ENCODE measurements around the gene LPP. TPM values are rescaled to one million over a fixed set of nuclear protein-coding genes. Genes with fewer than 3 reads are reported as not detected.

The LPP gene
- total RNA-seq, 1 experiment from 2014 or later: 54.0 TPM

DNA sequence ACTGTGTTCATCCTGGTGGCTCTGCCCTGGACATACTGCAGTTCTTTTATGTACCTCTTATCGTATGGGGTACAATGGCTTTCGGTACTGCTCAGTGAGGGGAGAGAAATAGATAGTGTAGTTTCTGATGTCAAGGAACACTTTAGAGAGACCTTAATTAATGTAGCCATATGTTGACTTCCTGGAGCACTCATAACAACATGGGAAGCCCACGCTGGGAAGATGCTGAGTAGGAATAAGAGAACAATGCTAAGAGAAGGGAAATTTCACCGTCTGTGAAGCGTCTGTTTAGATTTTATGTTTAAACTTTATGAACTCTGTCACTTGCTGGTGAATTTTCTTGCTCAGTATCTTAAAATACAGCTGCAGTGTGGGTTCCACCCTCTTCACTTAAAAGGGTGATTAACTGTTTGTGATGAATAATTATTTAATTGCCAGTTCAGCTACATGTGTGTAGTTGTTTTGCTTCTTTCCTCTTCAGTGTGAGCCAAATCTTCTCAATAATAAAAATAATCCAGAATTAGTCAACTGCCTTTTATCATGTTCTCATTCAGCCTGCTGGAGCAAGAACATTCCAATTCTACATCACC, 644.7 kb downstream of the LPP start (continued):
- TF ChIP-seq RAD21 (IDR thresholded peaks at IDR 0.05; ENCODE audit: low read depth): no peak
- TF ChIP-seq, protein P1, sequence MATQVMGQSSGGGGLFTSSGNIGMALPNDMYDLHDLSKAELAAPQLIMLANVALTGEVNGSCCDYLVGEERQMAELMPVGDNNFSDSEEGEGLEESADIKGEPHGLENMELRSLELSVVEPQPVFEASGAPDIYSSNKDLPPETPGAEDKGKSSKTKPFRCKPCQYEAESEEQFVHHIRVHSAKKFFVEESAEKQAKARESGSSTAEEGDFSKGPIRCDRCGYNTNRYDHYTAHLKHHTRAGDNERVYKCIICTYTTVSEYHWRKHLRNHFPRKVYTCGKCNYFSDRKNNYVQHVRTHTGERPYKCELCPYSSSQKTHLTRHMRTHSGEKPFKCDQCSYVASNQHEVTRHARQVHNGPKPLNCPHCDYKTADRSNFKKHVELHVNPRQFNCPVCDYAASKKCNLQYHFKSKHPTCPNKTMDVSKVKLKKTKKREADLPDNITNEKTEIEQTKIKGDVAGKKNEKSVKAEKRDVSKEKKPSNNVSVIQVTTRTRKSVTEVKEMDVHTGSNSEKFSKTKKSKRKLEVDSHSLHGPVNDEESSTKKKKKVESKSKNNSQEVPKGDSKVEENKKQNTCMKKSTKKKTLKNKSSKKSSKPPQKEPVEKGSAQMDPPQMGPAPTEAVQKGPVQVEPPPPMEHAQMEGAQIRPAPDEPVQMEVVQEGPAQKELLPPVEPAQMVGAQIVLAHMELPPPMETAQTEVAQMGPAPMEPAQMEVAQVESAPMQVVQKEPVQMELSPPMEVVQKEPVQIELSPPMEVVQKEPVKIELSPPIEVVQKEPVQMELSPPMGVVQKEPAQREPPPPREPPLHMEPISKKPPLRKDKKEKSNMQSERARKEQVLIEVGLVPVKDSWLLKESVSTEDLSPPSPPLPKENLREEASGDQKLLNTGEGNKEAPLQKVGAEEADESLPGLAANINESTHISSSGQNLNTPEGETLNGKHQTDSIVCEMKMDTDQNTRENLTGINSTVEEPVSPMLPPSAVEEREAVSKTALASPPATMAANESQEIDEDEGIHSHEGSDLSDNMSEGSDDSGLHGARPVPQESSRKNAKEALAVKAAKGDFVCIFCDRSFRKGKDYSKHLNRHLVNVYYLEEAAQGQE (IDR thresholded peaks at IDR 0.05; ENCODE audit: low read depth): no peak
- TF ChIP-seq ZFX (IDR thresholded peaks at IDR 0.05): no peak
- TF ChIP-seq POLR2A (IDR thresholded peaks at IDR 0.05; ENCODE audit: borderline replicate concordance, extremely low read depth, insufficient read depth, insufficient read length): no peak
- TF ChIP-seq CEBPB (IDR thresholded peaks at IDR 0.05; ENCODE audit: low read depth): no peak
- no peak for TF ChIP-seq SIN3A (IDR thresholded peaks at IDR 0.05; ENCODE audit: low read depth)
- no peak for TF ChIP-seq SRF (IDR thresholded peaks at IDR 0.05; ENCODE audit: low read depth)
- TF ChIP-seq, protein P2, sequence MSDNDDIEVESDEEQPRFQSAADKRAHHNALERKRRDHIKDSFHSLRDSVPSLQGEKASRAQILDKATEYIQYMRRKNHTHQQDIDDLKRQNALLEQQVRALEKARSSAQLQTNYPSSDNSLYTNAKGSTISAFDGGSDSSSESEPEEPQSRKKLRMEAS (IDR thresholded peaks at IDR 0.05): no peak

DNA sequence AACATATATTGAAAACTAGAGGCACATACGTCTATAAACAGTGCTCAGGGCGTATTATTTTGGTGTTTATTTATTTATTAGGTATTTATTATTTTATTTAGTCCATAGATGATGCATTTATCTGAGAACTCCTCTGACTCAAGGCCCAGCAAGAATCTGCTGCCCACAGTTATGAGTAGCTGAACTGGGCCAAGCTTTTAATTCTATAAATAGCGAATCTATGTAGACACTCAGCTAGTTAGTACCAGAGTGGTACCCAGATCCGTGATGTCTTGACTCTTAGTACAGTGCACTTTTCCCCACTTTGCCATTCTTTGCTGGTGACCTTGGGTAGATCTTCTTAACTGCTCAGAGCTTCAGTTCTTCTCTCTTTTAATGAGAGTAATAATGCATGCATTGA, 647.4 kb downstream of the LPP start:
- no peak for DNase-seq (ENCODE audit: low read depth, low spot score)
- CTCF ChIA-PET: no interaction called here
- no peaks in the 10 kb centered on the region for H4K20me1 ChIP-seq (ENCODE audit: insufficient read depth)
- H3K9me2 ChIP-seq (ENCODE audit: insufficient read depth): no peaks in the 10 kb centered on the region
- no peak for ATAC-seq
- H2AFZ ChIP-seq (ENCODE audit: low read depth, low read length, poor library complexity, severe bottlenecking): no peak overlapping the region
- no peaks in the 10 kb centered on the region for H3K9me3 ChIP-seq (ENCODE audit: control insufficient read depth in 1 of 2, insufficient read depth in 1 of 2, low read depth in 1 of 2, low read length in 2 of 2)
- no peaks in the 10 kb centered on the region for H3K4me1 ChIP-seq (ENCODE audit: control insufficient read depth in 1 of 2, insufficient read depth in 2 of 2, low read length in 2 of 2)
- BruUV-seq (replicated peaks): no TSS peak
- POLR2A ChIA-PET: no interaction called here
- H3K4me2 ChIP-seq (ENCODE audit: low read length): no peak overlapping the region
- H3K36me3 ChIP-seq (ENCODE audit: control insufficient read depth in 1 of 2, insufficient read depth in 2 of 2, low read length in 2 of 2): no peaks in the 10 kb centered on the region
- H3K27me3 ChIP-seq (ENCODE audit: insufficient read depth, low read length): no peaks in the 10 kb centered on the region
- no peak overlapping the region for H3K9ac ChIP-seq (ENCODE audit: low read length)
- H3K27ac ChIP-seq (ENCODE audit: low read depth, low read length): no peak overlapping the region
- no peaks in the 10 kb centered on the region for H3K79me2 ChIP-seq (ENCODE audit: insufficient read depth, low read length)
- no peak for TF ChIP-seq EZH2 (IDR thresholded peaks at IDR 0.05)
- TF ChIP-seq SRF (IDR thresholded peaks at IDR 0.05; ENCODE audit: low read depth): no peak
- no peak for TF ChIP-seq CEBPB (IDR thresholded peaks at IDR 0.05; ENCODE audit: low read depth)
- TF ChIP-seq, protein P3, sequence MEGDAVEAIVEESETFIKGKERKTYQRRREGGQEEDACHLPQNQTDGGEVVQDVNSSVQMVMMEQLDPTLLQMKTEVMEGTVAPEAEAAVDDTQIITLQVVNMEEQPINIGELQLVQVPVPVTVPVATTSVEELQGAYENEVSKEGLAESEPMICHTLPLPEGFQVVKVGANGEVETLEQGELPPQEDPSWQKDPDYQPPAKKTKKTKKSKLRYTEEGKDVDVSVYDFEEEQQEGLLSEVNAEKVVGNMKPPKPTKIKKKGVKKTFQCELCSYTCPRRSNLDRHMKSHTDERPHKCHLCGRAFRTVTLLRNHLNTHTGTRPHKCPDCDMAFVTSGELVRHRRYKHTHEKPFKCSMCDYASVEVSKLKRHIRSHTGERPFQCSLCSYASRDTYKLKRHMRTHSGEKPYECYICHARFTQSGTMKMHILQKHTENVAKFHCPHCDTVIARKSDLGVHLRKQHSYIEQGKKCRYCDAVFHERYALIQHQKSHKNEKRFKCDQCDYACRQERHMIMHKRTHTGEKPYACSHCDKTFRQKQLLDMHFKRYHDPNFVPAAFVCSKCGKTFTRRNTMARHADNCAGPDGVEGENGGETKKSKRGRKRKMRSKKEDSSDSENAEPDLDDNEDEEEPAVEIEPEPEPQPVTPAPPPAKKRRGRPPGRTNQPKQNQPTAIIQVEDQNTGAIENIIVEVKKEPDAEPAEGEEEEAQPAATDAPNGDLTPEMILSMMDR (IDR thresholded peaks at IDR 0.05 in 2 of 3, conservative IDR thresholded peaks at IDR 0.05 in 1 of 3; ENCODE audit: borderline replicate concordance in 1 of 3, insufficient read depth in 1 of 3, low read depth in 2 of 3, low read length in 2 of 3): no peak
- TF ChIP-seq EZH2phosphoT487 (IDR thresholded peaks at IDR 0.05; ENCODE audit: borderline replicate concordance): no peak
- TF ChIP-seq, protein P4, sequence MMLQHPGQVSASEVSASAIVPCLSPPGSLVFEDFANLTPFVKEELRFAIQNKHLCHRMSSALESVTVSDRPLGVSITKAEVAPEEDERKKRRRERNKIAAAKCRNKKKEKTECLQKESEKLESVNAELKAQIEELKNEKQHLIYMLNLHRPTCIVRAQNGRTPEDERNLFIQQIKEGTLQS (IDR thresholded peaks at IDR 0.05): no peak
- no peak for TF ChIP-seq POLR2AphosphoS5 (IDR thresholded peaks at IDR 0.05; ENCODE audit: low read depth, low read length)
- no peak for TF ChIP-seq FOSL1 (IDR thresholded peaks at IDR 0.05; ENCODE audit: low read depth)
- no peak for TF ChIP-seq ZFX (IDR thresholded peaks at IDR 0.05)
- no peak for TF ChIP-seq RAD21 (IDR thresholded peaks at IDR 0.05; ENCODE audit: low read depth)
- no peak for TF ChIP-seq ELF1 (IDR thresholded peaks at IDR 0.05; ENCODE audit: borderline replicate concordance, low read depth)
- RAD21 ChIA-PET (ENCODE audit: low non-redundant PET in 1 of 2, low total read pairs in 2 of 2, uncharacterized antibody in 2 of 2, unreplicated experiment in 2 of 2): no interaction called here
- H3K4me3 ChIP-seq (replicated peaks in 1 of 2; ENCODE audit: low read depth in 1 of 2, low read length in 2 of 2): no peak overlapping the region
- intact Hi-C loops (cut with micrococcal nuclease): no loop called here
